ENCODE results near the gene STK38. TPM values are rescaled to one million over a fixed set of nuclear protein-coding genes. Genes with fewer than 3 reads are reported as not detected.

The STK38 gene
- total and polyA plus RNA-seq, 4 donors, result 14.9 to 38.0 (median 20.7) TPM

DNA sequence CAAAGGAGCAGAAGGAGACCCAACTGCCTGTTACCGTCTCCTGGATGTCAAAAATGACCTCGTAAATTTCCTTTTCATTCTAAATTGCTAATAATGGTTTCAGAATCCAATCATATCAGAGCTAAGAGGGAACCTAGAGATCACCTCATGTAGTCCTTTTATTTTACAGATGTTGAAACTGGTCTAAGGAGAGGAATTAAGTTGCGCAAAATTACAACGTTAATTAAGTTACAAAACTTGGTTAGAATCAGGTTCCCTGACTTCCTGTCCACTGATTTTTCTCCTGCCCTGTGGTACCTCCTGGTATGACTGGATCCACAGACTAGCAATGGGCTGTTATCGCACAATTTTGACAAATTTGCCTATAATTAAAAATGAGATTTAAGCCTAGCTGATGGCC is 9.0 kb upstream of the STK38 start:
- no peak for ATAC-seq (ENCODE audit: low FRiP score)
- 94 to 95% methylated on average over 5 of the region's 5 CpGs for WGBS, 2 donors
- H3K27me3 ChIP-seq (ENCODE audit: control insufficient read depth in 1 of 2, insufficient read depth in 2 of 2, low read length in 1 of 2), result no peaks in the 10 kb centered on the region
- DNase-seq, result no peak
- no peak overlapping the region for H3K4me3 ChIP-seq (ENCODE audit: low read length in 2 of 2)
- H3K4me1 ChIP-seq (ENCODE audit: control insufficient read depth in 1 of 2, insufficient read depth in 2 of 2, low read length in 2 of 2), result no peaks in the 10 kb centered on the region
- H3K36me3 ChIP-seq (ENCODE audit: control insufficient read depth in 1 of 2, insufficient read depth in 2 of 2, low read length in 1 of 2), result no peaks in the 10 kb centered on the region
- no peak overlapping the region for H3K27ac ChIP-seq (ENCODE audit: low read depth in 1 of 2, low read length in 2 of 2)
- no peaks in the 10 kb centered on the region for H3K9me3 ChIP-seq (ENCODE audit: control insufficient read depth, low read length)
- intact Hi-C loops (cut with DNase I), result no loop called here

DNA sequence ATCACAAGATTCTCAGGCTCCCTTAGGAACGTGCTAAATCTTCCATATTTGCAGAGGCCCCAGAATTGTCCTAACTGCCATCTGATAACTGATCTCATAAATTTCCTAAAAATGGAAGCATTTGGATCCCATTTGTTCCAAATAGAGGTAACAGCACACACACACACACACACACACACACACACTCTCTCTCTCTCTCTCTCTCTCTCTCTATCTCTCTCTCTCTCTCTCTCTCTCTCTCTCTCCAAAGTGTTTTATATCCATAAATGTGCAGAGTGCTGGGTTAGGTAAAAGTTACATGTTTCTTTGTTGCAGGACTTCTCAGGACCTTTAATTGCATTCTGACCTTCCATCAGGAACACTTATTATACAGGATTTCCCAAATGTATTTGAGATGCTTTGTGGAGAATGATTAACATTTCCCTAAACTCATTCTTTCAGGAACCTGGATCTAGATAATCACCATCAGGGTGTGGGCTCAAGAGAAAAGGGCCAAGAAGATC is 8.5 kb upstream of the STK38 start:
- DNase-seq (no peak), ATAC-seq (ENCODE audit: low FRiP score) (no peak)
- Histone ChIP-seq H3K4me3 (ENCODE audit: low read length in 2 of 2) (no peak overlapping the region), H3K36me3 (ENCODE audit: control insufficient read depth in 1 of 2, insufficient read depth in 2 of 2, low read length in 1 of 2) (no peaks in the 10 kb centered on the region), H3K4me1 (ENCODE audit: control insufficient read depth in 1 of 2, insufficient read depth in 2 of 2, low read length in 2 of 2) (no peaks in the 10 kb centered on the region), H3K27me3 (ENCODE audit: control insufficient read depth in 1 of 2, insufficient read depth in 2 of 2, low read length in 1 of 2) (no peaks in the 10 kb centered on the region), H3K9me3 (ENCODE audit: control insufficient read depth, low read length) (no peaks in the 10 kb centered on the region), H3K27ac (ENCODE audit: low read depth in 1 of 2, low read length in 2 of 2) (no peak overlapping the region)
- WGBS, 2 donors, result 46 to 65% methylated on average over 1 of the region's 1 CpG
- intact Hi-C loops (cut with DNase I), result no loop called here

DNA sequence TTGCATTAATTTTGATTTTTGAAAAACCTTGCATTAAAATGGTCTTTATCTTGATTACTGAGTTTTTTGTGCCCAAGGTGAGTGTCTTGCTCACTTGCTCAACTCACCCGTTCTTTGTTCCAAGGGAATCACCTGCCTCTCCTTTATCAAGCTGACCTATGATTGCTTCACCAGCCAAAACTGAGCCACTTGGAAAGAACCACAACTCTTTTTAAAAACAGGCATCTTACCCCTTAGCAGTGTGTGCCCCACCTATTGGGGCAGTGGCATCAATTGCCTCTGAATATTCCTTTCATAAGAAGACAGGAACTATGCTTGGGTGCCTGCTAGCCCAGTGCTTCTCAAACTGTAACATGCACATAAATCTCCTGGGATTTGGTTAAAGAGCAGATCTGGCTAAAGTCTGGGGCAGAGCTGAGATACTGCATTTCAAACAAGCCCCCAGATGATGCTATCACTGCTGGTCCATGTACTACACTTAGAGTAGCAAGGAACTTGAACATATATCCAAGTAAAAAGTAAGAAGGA is 3.3 kb upstream of the STK38 start:
- H3K36me3 ChIP-seq (ENCODE audit: control insufficient read depth in 1 of 2, insufficient read depth in 2 of 2, low read length in 1 of 2), result no peaks in the 10 kb centered on the region
- intact Hi-C loops (cut with DNase I), result no loop called here
- WGBS, 2 donors, result 85 to 97% methylated on average over 1 of the region's 1 CpG
- peaks cover 0 to 3% of the 10 kb centered on the region in 2 donors for H3K4me1 ChIP-seq (ENCODE audit: control insufficient read depth in 1 of 2, insufficient read depth in 2 of 2, low read length in 2 of 2)
- no peak overlapping the region for H3K4me3 ChIP-seq (ENCODE audit: low read length in 2 of 2)
- H3K27ac ChIP-seq (ENCODE audit: low read depth in 1 of 2, low read length in 2 of 2), result no peak overlapping the region
- no peak for DNase-seq
- H3K9me3 ChIP-seq (ENCODE audit: control insufficient read depth, low read length), result no peaks in the 10 kb centered on the region
- H3K27me3 ChIP-seq (ENCODE audit: control insufficient read depth in 1 of 2, insufficient read depth in 2 of 2, low read length in 1 of 2), result no peaks in the 10 kb centered on the region
- no peak for ATAC-seq (ENCODE audit: low FRiP score)

DNA sequence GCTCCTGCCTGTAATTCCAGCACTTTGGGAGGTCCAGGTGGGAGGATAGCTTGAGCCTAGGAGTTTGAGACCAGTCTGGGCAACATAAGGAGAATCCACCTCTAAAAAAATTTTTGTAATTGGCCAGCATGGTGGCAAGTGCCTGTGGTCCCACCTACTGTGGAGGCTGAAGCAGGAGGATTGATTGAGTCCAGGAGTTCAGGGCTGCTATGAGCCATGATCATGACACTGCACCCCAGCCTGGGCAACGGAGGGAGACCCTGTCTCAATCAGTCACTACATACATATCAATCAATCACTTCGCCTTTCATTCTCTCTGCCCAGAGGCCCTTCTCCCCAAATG is 1.1 kb upstream of the STK38 start:
- 88 to 89% methylated on average over 2 of the region's 2 CpGs for WGBS, 2 donors
- Histone ChIP-seq H3K36me3 (ENCODE audit: control insufficient read depth in 1 of 2, insufficient read depth in 2 of 2, low read length in 1 of 2) (no peaks in the 10 kb centered on the region), H3K27me3 (ENCODE audit: control insufficient read depth in 1 of 2, insufficient read depth in 2 of 2, low read length in 1 of 2) (no peaks in the 10 kb centered on the region), H3K4me1 (ENCODE audit: control insufficient read depth in 1 of 2, insufficient read depth in 2 of 2, low read length in 2 of 2) (peaks cover 0 to 7% of the 10 kb centered on the region in 2 donors), H3K9me3 (ENCODE audit: control insufficient read depth, low read length) (no peaks in the 10 kb centered on the region), H3K27ac (ENCODE audit: low read depth in 1 of 2, low read length in 2 of 2) (no peak overlapping the region), H3K4me3 (ENCODE audit: low read length in 2 of 2) (no peak overlapping the region)
- DNase-seq, result no peak
- intact Hi-C loops (cut with DNase I), result loop anchor here (5.0 kb wide), 4 partner anchors 44 to 161 kb away; partner anchors contain the start of genes ETV7 (in 1 of the 2), KCTD20 (in 1 of the 2), PXT1 (in 1 of the 2) and SRSF3 (in 1 of the 2)
- ATAC-seq (ENCODE audit: low FRiP score), result no peak

DNA sequence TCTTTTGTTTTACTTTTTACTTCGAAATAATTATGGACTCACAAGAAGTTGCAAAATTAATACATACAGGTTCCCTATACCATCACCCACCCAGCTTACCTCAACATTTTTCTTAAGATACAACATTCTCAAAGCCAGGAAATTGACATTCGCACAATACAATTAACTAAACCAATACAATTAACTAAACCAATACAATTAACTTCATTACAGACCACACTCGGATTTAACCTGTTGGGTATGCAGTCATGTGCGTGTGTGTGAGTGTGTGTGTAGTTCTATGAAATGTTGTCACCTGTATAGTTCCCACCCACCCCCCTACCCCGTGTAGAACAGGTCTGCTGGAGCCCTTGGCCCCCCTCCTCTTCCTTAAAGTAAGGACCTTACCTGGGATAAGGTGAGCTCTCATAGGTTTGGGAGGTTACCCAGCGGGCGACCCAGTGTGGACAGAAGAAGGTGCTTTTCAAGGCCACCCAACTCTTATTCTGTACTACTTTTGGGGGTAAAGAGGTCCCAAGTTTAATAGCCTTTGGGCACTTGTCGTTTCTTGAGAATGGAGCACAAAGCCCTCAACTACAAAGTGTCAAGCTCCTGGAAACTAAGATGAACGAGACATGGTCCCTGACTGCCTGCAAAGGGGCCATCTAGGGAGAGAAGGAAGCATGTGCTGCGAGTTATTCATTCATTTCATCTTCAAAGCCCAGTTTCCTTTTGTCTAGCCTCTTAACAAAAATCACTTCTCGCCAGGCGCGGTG is 544 bp upstream of the STK38 start:
- no peak for ATAC-seq (ENCODE audit: low FRiP score)
- H3K27me3 ChIP-seq (ENCODE audit: control insufficient read depth in 1 of 2, insufficient read depth in 2 of 2, low read length in 1 of 2), result no peaks in the 10 kb centered on the region
- H3K36me3 ChIP-seq (ENCODE audit: control insufficient read depth in 1 of 2, insufficient read depth in 2 of 2, low read length in 1 of 2), result no peaks in the 10 kb centered on the region
- no peak overlapping the region for H3K4me3 ChIP-seq (ENCODE audit: low read length in 2 of 2)
- no peak for DNase-seq
- H3K4me1 ChIP-seq (ENCODE audit: control insufficient read depth in 1 of 2, insufficient read depth in 2 of 2, low read length in 2 of 2), result peaks cover 0 to 7% of the 10 kb centered on the region in 2 donors
- no peaks in the 10 kb centered on the region for H3K9me3 ChIP-seq (ENCODE audit: control insufficient read depth, low read length)
- intact Hi-C loops (cut with DNase I), result loop anchor here (5.0 kb wide), 4 partner anchors 44 to 161 kb away; partner anchors contain the start of genes ETV7 (in 1 of the 2), KCTD20 (in 1 of the 2), PXT1 (in 1 of the 2) and SRSF3 (in 1 of the 2)
- no peak overlapping the region for H3K27ac ChIP-seq (ENCODE audit: low read depth in 1 of 2, low read length in 2 of 2)
- WGBS, 2 donors, result 66 to 67% methylated on average over 13 of the region's 13 CpGs

DNA sequence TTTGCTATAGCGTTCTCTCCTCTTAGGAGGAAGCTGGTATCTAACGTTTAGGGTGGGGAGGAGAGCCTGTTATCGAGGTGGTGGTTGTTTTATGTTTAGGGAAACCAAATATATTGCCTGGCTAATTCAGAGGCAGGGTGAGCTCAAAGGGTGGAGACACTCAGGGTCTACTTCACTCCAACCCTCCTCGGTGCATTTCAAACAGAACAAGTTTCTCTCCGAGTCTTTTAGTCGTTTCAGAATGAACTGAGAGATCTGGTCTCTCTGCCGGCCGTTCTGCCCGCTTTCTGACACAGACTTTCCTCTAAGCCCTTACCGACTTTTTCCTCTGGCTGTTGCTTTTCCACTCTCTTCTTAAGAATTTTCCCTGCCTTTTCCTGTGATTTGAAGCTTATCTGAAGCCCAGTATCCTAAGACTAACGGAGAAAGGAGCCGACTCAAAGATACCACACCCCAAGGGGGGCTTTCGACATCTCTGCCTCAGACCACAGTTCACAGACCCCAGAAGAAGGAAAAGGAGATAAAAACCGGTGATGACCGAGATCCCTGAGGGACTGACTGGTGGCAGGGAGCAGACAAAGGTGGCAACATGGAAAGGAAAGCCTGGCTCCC is 865 bp downstream of the STK38 start:
- intact Hi-C loops (cut with DNase I), result loop anchor here (5.0 kb wide), 4 partner anchors 46 to 159 kb away; partner anchors contain the start of genes ETV7 (in 1 of the 2), KCTD20 (in 1 of the 2), PXT1 (in 1 of the 2) and SRSF3 (in 1 of the 2)
- Histone ChIP-seq H3K4me1 (ENCODE audit: control insufficient read depth in 1 of 2, insufficient read depth in 2 of 2, low read length in 2 of 2) (peaks cover 0 to 7% of the 10 kb centered on the region in 2 donors), H3K27ac (ENCODE audit: low read depth in 1 of 2, low read length in 2 of 2) (peak overlapping the region; percentile 68 to 94), H3K4me3 (ENCODE audit: low read length in 2 of 2) (peak overlapping the region; percentile 55 to 86), H3K27me3 (ENCODE audit: control insufficient read depth in 1 of 2, insufficient read depth in 2 of 2, low read length in 1 of 2) (no peaks in the 10 kb centered on the region), H3K9me3 (ENCODE audit: control insufficient read depth, low read length) (no peaks in the 10 kb centered on the region), H3K36me3 (ENCODE audit: control insufficient read depth in 1 of 2, insufficient read depth in 2 of 2, low read length in 1 of 2) (no peaks in the 10 kb centered on the region)
- 0 to 1% methylated on average over 15 of the region's 15 CpGs for WGBS, 2 donors
- no peak for DNase-seq
- peak; percentile 34 for ATAC-seq (ENCODE audit: low FRiP score)

DNA sequence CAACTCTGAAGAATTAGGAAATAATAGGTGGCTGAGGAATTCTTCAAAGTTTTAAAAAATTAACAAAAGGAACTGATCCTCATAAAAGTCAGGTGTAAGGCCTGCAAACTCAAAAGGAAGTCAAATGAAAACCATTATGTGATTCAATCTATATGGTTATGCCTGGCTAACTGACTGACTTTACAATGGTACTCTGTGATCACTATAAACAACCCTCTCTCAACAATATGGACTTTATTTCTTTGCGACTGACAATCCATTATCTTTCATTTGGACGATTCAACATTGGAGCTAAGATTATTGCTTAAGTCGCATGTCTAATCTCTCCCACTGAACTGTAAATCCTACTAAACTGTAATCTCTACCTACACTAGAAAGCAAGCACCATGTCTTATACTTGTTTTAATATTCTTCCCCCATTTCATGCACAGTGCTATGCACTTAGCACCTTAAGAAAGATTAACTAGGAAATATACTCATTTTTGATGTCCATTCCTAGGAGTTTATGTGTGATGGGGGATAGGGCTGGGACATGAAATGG is 1.4 kb downstream of the STK38 start:
- ATAC-seq (ENCODE audit: low FRiP score), result no peak
- H3K9me3 ChIP-seq (ENCODE audit: control insufficient read depth, low read length), result no peaks in the 10 kb centered on the region
- H3K4me1 ChIP-seq (ENCODE audit: control insufficient read depth in 1 of 2, insufficient read depth in 2 of 2, low read length in 2 of 2), result peaks cover 0 to 7% of the 10 kb centered on the region in 2 donors
- intact Hi-C loops (cut with DNase I), result loop anchor here (5.0 kb wide), 4 partner anchors 46 to 159 kb away; partner anchors contain the start of genes ETV7 (in 1 of the 2), KCTD20 (in 1 of the 2), PXT1 (in 1 of the 2) and SRSF3 (in 1 of the 2)
- no peaks in the 10 kb centered on the region for H3K36me3 ChIP-seq (ENCODE audit: control insufficient read depth in 1 of 2, insufficient read depth in 2 of 2, low read length in 1 of 2)
- no peak for DNase-seq
- H3K27me3 ChIP-seq (ENCODE audit: control insufficient read depth in 1 of 2, insufficient read depth in 2 of 2, low read length in 1 of 2), result no peaks in the 10 kb centered on the region
- H3K27ac ChIP-seq (ENCODE audit: low read depth in 1 of 2, low read length in 2 of 2), result peak overlapping the region; percentile 68 to 94
- WGBS, 2 donors, result 31% methylated on average over 3 of the region's 3 CpGs
- peak overlapping the region; percentile 55 to 86 for H3K4me3 ChIP-seq (ENCODE audit: low read length in 2 of 2)

DNA sequence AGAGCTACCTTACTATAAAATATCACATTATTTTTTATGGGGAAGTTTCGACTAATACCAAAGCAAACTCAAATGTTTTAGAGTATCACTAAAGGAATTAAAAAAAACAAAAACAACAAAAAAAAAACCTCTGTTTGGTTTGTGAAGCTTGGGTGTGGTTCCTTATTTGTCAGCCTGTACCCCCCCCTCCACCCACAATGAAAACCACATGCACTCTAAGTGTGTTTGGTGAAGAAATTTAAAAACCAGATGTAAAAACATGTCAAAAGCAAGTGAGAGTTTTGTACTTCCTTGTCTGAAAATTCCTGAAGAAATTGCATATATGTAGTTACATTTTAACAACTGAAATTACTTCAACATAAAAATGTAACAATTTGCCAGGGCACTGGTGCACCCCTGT is 3.1 kb downstream of the STK38 start:
- intact Hi-C loops (cut with DNase I), result no loop called here

More for the DNA sequence above, 3.1 kb downstream of the STK38 start:
- no peak overlapping the region for H3K27ac ChIP-seq (ENCODE audit: low read depth in 1 of 2, low read length in 2 of 2)
- H3K27me3 ChIP-seq (ENCODE audit: control insufficient read depth in 1 of 2, insufficient read depth in 2 of 2, low read length in 1 of 2), result no peaks in the 10 kb centered on the region
- ATAC-seq (ENCODE audit: low FRiP score) (no peak), DNase-seq (no peak)
- no peaks in the 10 kb centered on the region for H3K9me3 ChIP-seq (ENCODE audit: control insufficient read depth, low read length)
- 90 to 95% methylated on average over 1 of the region's 1 CpG for WGBS, 2 donors
- peaks cover 0 to 8% of the 10 kb centered on the region in 2 donors for H3K36me3 ChIP-seq (ENCODE audit: control insufficient read depth in 1 of 2, insufficient read depth in 2 of 2, low read length in 1 of 2)
- peaks cover 0 to 7% of the 10 kb centered on the region in 2 donors for H3K4me1 ChIP-seq (ENCODE audit: control insufficient read depth in 1 of 2, insufficient read depth in 2 of 2, low read length in 2 of 2)
- H3K4me3 ChIP-seq (ENCODE audit: low read length in 2 of 2), result no peak overlapping the region

Measured in aorta (tissue), 5 donors.